SK-N-SH (cell line): Measurements from ENCODE around the gene TTC19. TPM values are rescaled to one million over a fixed set of nuclear protein-coding genes. Genes with fewer than 3 reads are reported as not detected.

Source experiments
- CTCF ChIA-PET: fragments of 300-600, 350-600 bp; formaldehyde crosslinking; extraction: SDS; loops from one replicate; lab custom pipeline; 2021; lab: Yijun Ruan, JAX
- POLR2A ChIA-PET: fragments of 350-600 bp; sonication (Branson Sonifier 250); formaldehyde crosslinking; extraction: SDS; loops from one replicate; lab custom pipeline; 2020; ENCODE audit warnings: antibody characterized with exemption, inconsistent platforms; lab: Yijun Ruan, JAX
- DNase-seq: peaks from one replicate; pipeline ENCODE4 v3.0.0; 2012
- H2AFZ ChIP-seq: fragments of 200-600 bp; sonication (generic); 2 replicates; pipeline ENCODE4 v1.8.1; 2016; ENCODE audit warnings: antibody characterized with exemption, mild to moderate bottlenecking, low read depth
- H3F3A ChIP-seq: fragments of 200-600 bp; sonication (generic); replicated peaks from 2 replicates; pipeline ENCODE3; 2016; ENCODE audit warnings: antibody characterized with exemption, mild to moderate bottlenecking; ENCODE audit not compliant: insufficient read depth
- H3K27ac ChIP-seq, 2 experiments: fragments of 200-500 bp in 1 of 2; fragments of 200-600 bp in 1 of 2; sonication (Bioruptor generic) in 1 of 2; sonication (generic), shearing (Covaris generic) in 1 of 2; 2 replicates each; pipeline versions ENCODE4 v1.5.1 to v1.6.1; 2014 to 2016; ENCODE audit warnings: low read depth in 2 of 2, inconsistent platforms in 1 of 2, low read length in 1 of 2, mild to moderate bottlenecking in 1 of 2, mixed read lengths in 1 of 2
- H3K27me3 ChIP-seq: fragments of 200-600 bp; sonication (generic), shearing (Covaris generic); 2 replicates; pipeline ENCODE4 v1.6.1; 2016; ENCODE audit warnings: mixed run types; ENCODE audit not compliant: insufficient read depth
- H3K36me3 ChIP-seq, 2 experiments: fragments of 200-500 bp in 1 of 2; fragments of 200-600 bp in 1 of 2; sonication (Bioruptor generic) in 1 of 2; sonication (generic) in 1 of 2; replicated peaks in 1 of 2; 2 replicates each; pipeline versions ENCODE3 to v1.5.1; 2014 to 2016; ENCODE audit warnings: low read length in 1 of 2, mild to moderate bottlenecking in 1 of 2; ENCODE audit not compliant: insufficient read depth in 2 of 2, control insufficient read depth in 1 of 2
- H3K4me1 ChIP-seq, 2 experiments: fragments of 200-500 bp in 1 of 2; fragments of 200-600 bp in 1 of 2; sonication (Bioruptor generic) in 1 of 2; sonication (generic), shearing (Covaris generic) in 1 of 2; 2 replicates each; pipeline versions ENCODE4 v1.5.1 to v1.6.1; 2014 to 2016; ENCODE audit warnings: low read depth in 1 of 2, low read length in 1 of 2, mixed run types in 1 of 2; ENCODE audit not compliant: insufficient read depth in 2 of 2, control insufficient read depth in 1 of 2
- H3K4me2 ChIP-seq: fragments of 200-600 bp; sonication (generic), shearing (Covaris generic); 2 replicates; pipeline ENCODE4 v1.6.1; 2017; ENCODE audit warnings: mixed run types
- H3K4me3 ChIP-seq, 2 experiments: fragments of 200-500 bp in 1 of 2; fragments of 200-600 bp in 1 of 2; sonication (Bioruptor generic) in 1 of 2; sonication (generic), shearing (Covaris generic) in 1 of 2; 2 replicates each; pipeline versions ENCODE4 v1.5.1 to v1.8.1; 2014 to 2016; ENCODE audit warnings: low read depth in 2 of 2, inconsistent platforms in 1 of 2, low read length in 1 of 2, mild to moderate bottlenecking in 1 of 2, mixed read lengths in 1 of 2, moderate library complexity in 1 of 2
- H3K79me2 ChIP-seq: fragments of 200-600 bp; sonication (generic); 2 replicates; pipeline ENCODE4 v1.8.1; 2017; ENCODE audit warnings: mild to moderate bottlenecking; ENCODE audit not compliant: insufficient read depth
- H3K9ac ChIP-seq: fragments of 200-600 bp; sonication (generic); 2 replicates; pipeline ENCODE4 v1.6.1; 2017; ENCODE audit warnings: mixed run types
- H3K9me2 ChIP-seq: fragments of 200-600 bp; sonication (generic); 2 replicates; pipeline ENCODE4 v1.6.1; 2017; ENCODE audit warnings: mixed run types
- H3K9me3 ChIP-seq: fragments of 200-600 bp; sonication (generic); 2 replicates; pipeline ENCODE4 v1.6.1; 2017; ENCODE audit warnings: mixed run types, mild to moderate bottlenecking, moderate library complexity
- H4K20me1 ChIP-seq: fragments of 200-600 bp; sonication (generic); 2 replicates; pipeline ENCODE4 v1.6.1; 2017; ENCODE audit warnings: mild to moderate bottlenecking, mixed run types; ENCODE audit not compliant: insufficient read depth
- CHD2 ChIP-seq: fragments of 150-350 bp; IDR thresholded peaks from 2 replicates; pipeline ENCODE4 v1.6.1; 2018; ENCODE audit warnings: low read length; ENCODE audit not compliant: partially characterized antibody
- EZH2phosphoT487 ChIP-seq: fragments of 200-600 bp; sonication (generic); IDR thresholded peaks from 2 replicates; pipeline ENCODE4 v1.6.1; 2017; ENCODE audit warnings: low read depth, mixed run types, mild to moderate bottlenecking, antibody characterized with exemption, moderate library complexity, borderline replicate concordance
- FOSL2 ChIP-seq: IDR thresholded peaks from 2 replicates; pipeline ENCODE4 v1.4.0; 2012; ENCODE audit warnings: low read depth, mild to moderate bottlenecking, moderate library complexity, borderline replicate concordance
- GABPA ChIP-seq: IDR thresholded peaks from 2 replicates; pipeline ENCODE4 v1.4.0; 2012; ENCODE audit warnings: low read depth, mild to moderate bottlenecking
- JUND ChIP-seq: IDR thresholded peaks from 2 replicates; pipeline ENCODE4 v1.4.0; 2012
- MXI1 ChIP-seq: IDR thresholded peaks from 2 replicates; pipeline ENCODE4 v1.6.1; 2012; ENCODE audit warnings: mild to moderate bottlenecking, low read depth, low read length, improper control_type of control experiment
- NRF1 ChIP-seq: IDR thresholded peaks from 2 replicates; pipeline ENCODE4 v1.6.1; 2012; ENCODE audit warnings: low read depth, mild to moderate bottlenecking, low read length
- POLR2AphosphoS5 ChIP-seq: IDR thresholded peaks from 2 replicates; pipeline ENCODE4 v1.6.1; 2012; ENCODE audit warnings: low read depth, low read length
- SMC3 ChIP-seq: IDR thresholded peaks from 2 replicates; pipeline ENCODE4 v1.6.1; 2012; ENCODE audit warnings: low read depth, low read length, improper control_type of control experiment
- YY1 ChIP-seq: IDR thresholded peaks from 2 replicates; pipeline ENCODE4 v1.4.0; 2012; ENCODE audit warnings: low read depth, mild to moderate bottlenecking
- WGBS: methylation state at CpG from one replicate; pipeline ENCODE4 v1.1.6; 2017; ENCODE audit warnings: low lambda C conversion rate; 5-methylcytosine and 5-hydroxymethylcytosine counted together
- polyA plus RNA-seq, 3 experiments: library from polyadenylated mRNA; depleted of rRNA; stranded (reverse); fragments of >200 nt; gene quantifications; 2 replicates each; pipeline ENCODE4 v1.2.3, GENCODE V29; 2012
- TF ChIP-seq, protein P1 (sequence below): IDR thresholded peaks from 2 replicates; pipeline ENCODE4; 2012
- TF ChIP-seq, protein P2 (sequence below): IDR thresholded peaks from 2 replicates; pipeline ENCODE4 v1.6.1; 2012; ENCODE audit warnings: mild to moderate bottlenecking, low read depth, low read length, moderate library complexity
- TF ChIP-seq, protein P3 (sequence below): fragments of 150-350 bp; IDR thresholded peaks from 2 replicates; pipeline ENCODE4 v1.6.1; 2016; ENCODE audit warnings: mild to moderate bottlenecking, low read depth, low read length
- TF ChIP-seq, protein P4 (sequence below): IDR thresholded peaks from 2 replicates; pipeline ENCODE4 v1.4.0; 2012; ENCODE audit warnings: low read depth

Gene TTC19
- polyA plus RNA-seq, 1 of the 3 experiments (the other 2 are of a cell fraction) = 6.6 TPM

DNA sequence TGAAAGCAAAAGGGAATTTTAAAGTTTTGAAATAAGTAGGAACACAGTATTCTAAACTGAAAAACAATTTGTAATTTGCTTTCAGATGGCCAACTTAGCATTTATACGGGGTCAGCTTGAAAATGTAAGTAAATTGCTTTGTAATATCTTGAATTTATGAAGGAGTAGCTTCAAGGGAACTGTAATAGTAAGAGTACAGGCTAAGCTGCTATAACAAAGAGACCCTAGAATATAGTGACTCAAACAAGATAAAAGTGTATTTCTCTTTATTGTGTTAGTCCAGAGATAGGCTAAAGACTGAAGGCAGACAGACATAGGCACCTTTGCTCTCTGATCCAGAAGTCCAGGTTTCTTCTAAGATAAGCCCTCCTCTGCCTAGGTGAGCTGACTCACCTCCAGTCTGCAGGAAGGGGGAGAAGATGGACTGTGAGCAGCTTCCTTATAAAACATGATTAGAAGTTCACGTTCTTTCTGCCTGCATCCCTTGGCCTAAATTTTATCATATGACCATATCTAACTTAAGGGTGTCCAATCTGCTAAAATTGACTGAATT is 3.2 kb downstream of the TTC19 start:
- Histone ChIP-seq H3K9me2 (no peaks in the 10 kb centered on the region), H3K36me3 (peaks cover 63% of the 10 kb centered on the region in 2 experiments), H3K9ac (no peak overlapping the region), H4K20me1 (peaks cover 5% of the 10 kb centered on the region; the same call in 1 of the 2 replicates), H3K4me1 (peaks cover 0 to 6% of the 10 kb centered on the region in 2 experiments; a peak in 2 of 4 replicates), H3K4me3 (no peak overlapping the region), H3K9me3 (no peaks in the 10 kb centered on the region; the same call in 1 of the 2 replicates), H3K27ac (no peak overlapping the region), H3K27me3 (no peaks in the 10 kb centered on the region), H2AFZ (no peak overlapping the region), H3K4me2 (no peak overlapping the region), H3K79me2 (peaks cover 34% of the 10 kb centered on the region), H3F3A (peaks cover 13% of the 10 kb centered on the region)
- TF ChIP-seq YY1 (no peak), MXI1 (no peak), NRF1 (no peak), FOSL2 (no peak), POLR2AphosphoS5 (no peak), JUND (no peak), GABPA (no peak), CHD2 (no peak), SMC3 (no peak), EZH2phosphoT487 (no peak)
- TF ChIP-seq, protein P1, sequence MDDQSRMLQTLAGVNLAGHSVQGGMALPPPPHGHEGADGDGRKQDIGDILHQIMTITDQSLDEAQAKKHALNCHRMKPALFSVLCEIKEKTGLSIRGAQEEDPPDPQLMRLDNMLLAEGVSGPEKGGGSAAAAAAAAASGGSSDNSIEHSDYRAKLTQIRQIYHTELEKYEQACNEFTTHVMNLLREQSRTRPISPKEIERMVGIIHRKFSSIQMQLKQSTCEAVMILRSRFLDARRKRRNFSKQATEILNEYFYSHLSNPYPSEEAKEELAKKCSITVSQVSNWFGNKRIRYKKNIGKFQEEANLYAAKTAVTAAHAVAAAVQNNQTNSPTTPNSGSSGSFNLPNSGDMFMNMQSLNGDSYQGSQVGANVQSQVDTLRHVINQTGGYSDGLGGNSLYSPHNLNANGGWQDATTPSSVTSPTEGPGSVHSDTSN = no peak
- TF ChIP-seq, protein P2, sequence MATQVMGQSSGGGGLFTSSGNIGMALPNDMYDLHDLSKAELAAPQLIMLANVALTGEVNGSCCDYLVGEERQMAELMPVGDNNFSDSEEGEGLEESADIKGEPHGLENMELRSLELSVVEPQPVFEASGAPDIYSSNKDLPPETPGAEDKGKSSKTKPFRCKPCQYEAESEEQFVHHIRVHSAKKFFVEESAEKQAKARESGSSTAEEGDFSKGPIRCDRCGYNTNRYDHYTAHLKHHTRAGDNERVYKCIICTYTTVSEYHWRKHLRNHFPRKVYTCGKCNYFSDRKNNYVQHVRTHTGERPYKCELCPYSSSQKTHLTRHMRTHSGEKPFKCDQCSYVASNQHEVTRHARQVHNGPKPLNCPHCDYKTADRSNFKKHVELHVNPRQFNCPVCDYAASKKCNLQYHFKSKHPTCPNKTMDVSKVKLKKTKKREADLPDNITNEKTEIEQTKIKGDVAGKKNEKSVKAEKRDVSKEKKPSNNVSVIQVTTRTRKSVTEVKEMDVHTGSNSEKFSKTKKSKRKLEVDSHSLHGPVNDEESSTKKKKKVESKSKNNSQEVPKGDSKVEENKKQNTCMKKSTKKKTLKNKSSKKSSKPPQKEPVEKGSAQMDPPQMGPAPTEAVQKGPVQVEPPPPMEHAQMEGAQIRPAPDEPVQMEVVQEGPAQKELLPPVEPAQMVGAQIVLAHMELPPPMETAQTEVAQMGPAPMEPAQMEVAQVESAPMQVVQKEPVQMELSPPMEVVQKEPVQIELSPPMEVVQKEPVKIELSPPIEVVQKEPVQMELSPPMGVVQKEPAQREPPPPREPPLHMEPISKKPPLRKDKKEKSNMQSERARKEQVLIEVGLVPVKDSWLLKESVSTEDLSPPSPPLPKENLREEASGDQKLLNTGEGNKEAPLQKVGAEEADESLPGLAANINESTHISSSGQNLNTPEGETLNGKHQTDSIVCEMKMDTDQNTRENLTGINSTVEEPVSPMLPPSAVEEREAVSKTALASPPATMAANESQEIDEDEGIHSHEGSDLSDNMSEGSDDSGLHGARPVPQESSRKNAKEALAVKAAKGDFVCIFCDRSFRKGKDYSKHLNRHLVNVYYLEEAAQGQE = no peak
- TF ChIP-seq, protein P3, sequence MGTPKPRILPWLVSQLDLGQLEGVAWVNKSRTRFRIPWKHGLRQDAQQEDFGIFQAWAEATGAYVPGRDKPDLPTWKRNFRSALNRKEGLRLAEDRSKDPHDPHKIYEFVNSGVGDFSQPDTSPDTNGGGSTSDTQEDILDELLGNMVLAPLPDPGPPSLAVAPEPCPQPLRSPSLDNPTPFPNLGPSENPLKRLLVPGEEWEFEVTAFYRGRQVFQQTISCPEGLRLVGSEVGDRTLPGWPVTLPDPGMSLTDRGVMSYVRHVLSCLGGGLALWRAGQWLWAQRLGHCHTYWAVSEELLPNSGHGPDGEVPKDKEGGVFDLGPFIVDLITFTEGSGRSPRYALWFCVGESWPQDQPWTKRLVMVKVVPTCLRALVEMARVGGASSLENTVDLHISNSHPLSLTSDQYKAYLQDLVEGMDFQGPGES = no peak
- TF ChIP-seq, protein P4, sequence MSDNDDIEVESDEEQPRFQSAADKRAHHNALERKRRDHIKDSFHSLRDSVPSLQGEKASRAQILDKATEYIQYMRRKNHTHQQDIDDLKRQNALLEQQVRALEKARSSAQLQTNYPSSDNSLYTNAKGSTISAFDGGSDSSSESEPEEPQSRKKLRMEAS = no peak
- no peak for DNase-seq
- ChIA-PET POLR2A (no interaction called here), CTCF (interaction anchor here (1.1 to 1.3 kb wide), 3 partner anchors 10 to 58 kb away, joined by 3 to 5 read pairs (median 5); partner anchors contain the start of gene ADORA2B)
- 80% methylated on average over 2 of the region's 2 CpGs for WGBS
